Transverse colon (tissue), 4 donors: ENCODE measurements around the gene SLC9A1.

Source experiments
- EP300 ChIP-seq: sonication (generic); formaldehyde crosslinking; IDR thresholded peaks from one replicate; pipeline ENCODE4 v1.6.1; 2017; ENCODE audit warnings: antibody characterized with exemption, low read depth
- POLR2AphosphoS5 ChIP-seq, 3 donors: sonication (generic); formaldehyde crosslinking; IDR thresholded peaks; one replicate each; pipeline ENCODE4 v1.6.1; 2016; ENCODE audit warnings: antibody characterized with exemption in 3 of 3
- TF ChIP-seq, protein P1 (sequence below), 5 experiments: fragments of 200-600 bp in 3 of 5; fragments of 450-650 bp in 2 of 5; sonication (generic) in 3 of 5; IDR thresholded peaks; 1 replicate in 2 of 5; 2 replicates in 3 of 5; pipeline ENCODE4 v1.5.1; 2016 to 2017; ENCODE audit warnings: antibody characterized with exemption in 5 of 5, inconsistent platforms in 3 of 5, mild to moderate bottlenecking in 2 of 5, moderate library complexity in 1 of 5

DNA sequence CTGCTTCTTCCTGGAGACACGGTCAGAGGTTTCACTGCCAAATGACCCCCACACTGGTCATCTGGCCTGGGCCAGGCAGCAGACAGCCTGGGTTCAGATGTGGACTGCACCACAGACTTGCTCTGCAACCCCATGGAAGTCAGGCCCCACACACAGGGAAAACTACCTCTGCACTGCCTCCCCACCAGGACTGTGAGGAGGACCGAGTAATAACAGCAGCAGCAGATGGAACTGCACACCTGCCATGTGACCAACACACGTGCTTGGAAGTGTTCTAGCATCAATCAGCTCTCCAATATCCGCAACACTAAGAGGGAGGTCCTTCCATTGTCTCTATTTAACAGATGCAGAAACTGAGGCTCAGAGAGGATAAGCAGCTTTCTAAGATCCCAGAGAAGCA is 51.4 kb downstream of the SLC9A1 start:
- TF ChIP-seq, protein P1, sequence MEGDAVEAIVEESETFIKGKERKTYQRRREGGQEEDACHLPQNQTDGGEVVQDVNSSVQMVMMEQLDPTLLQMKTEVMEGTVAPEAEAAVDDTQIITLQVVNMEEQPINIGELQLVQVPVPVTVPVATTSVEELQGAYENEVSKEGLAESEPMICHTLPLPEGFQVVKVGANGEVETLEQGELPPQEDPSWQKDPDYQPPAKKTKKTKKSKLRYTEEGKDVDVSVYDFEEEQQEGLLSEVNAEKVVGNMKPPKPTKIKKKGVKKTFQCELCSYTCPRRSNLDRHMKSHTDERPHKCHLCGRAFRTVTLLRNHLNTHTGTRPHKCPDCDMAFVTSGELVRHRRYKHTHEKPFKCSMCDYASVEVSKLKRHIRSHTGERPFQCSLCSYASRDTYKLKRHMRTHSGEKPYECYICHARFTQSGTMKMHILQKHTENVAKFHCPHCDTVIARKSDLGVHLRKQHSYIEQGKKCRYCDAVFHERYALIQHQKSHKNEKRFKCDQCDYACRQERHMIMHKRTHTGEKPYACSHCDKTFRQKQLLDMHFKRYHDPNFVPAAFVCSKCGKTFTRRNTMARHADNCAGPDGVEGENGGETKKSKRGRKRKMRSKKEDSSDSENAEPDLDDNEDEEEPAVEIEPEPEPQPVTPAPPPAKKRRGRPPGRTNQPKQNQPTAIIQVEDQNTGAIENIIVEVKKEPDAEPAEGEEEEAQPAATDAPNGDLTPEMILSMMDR (IDR thresholded peaks at IDR 0.05), result no peak
- no peak for TF ChIP-seq EP300
- no peak for TF ChIP-seq POLR2AphosphoS5 (IDR thresholded peaks at IDR 0.05)
